ENCODE results near the gene KLF17. TPM values are rescaled to one million over a fixed set of nuclear protein-coding genes. Genes with fewer than 3 reads are reported as not detected.

The KLF17 gene, protein sequence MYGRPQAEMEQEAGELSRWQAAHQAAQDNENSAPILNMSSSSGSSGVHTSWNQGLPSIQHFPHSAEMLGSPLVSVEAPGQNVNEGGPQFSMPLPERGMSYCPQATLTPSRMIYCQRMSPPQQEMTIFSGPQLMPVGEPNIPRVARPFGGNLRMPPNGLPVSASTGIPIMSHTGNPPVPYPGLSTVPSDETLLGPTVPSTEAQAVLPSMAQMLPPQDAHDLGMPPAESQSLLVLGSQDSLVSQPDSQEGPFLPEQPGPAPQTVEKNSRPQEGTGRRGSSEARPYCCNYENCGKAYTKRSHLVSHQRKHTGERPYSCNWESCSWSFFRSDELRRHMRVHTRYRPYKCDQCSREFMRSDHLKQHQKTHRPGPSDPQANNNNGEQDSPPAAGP
- 0.23 TPM for total RNA-seq (ENCODE audit: unreplicated experiment)
- long read RNA-seq: 0 reads

- Mint-ChIP-seq H3K4me3 (ENCODE audit: unreplicated experiment) (no peak within 1 kb of the TSS), H3K27me3 (ENCODE audit: unreplicated experiment) (no peaks in the 10 kb centered on the region), H3K4me1 (ENCODE audit: unreplicated experiment) (peaks cover 19% of the 10 kb centered on the region), H3K36me3 (ENCODE audit: low read depth, unreplicated experiment) (no peaks in the 10 kb centered on the region), H3K27ac (ENCODE audit: unreplicated experiment) (no peak within 1 kb of the TSS), H3K9me3 (ENCODE audit: unreplicated experiment) (no peaks in the 10 kb centered on the region)
- DNase-seq (ENCODE audit: low spot score): no peak
- no peak for TF ChIP-seq CTCF (IDR thresholded peaks at IDR 0.05; ENCODE audit: unreplicated experiment)
These were observed at the start of gene KLF17 for GRCh38 chr1:44118682-44119081. Gene KLF17 (plus strand): TSS chr1:44118821. CDS start chr1:44118908, 87 bp downstream.

- Mint-ChIP-seq H3K27ac (ENCODE audit: unreplicated experiment) (no peak overlapping the region), H3K4me1 (ENCODE audit: unreplicated experiment) (peaks cover 12% of the 10 kb centered on the region), H3K36me3 (ENCODE audit: low read depth, unreplicated experiment) (no peaks in the 10 kb centered on the region), H3K9me3 (ENCODE audit: unreplicated experiment) (no peaks in the 10 kb centered on the region), H3K4me3 (ENCODE audit: unreplicated experiment) (no peak overlapping the region), H3K27me3 (ENCODE audit: unreplicated experiment) (peaks cover 3% of the 10 kb centered on the region)
- no peak for TF ChIP-seq CTCF (IDR thresholded peaks at IDR 0.05; ENCODE audit: unreplicated experiment)
- DNase-seq (ENCODE audit: low spot score): no peak
These were observed 47.2 kb upstream of the KLF17 start for GRCh38 chr1:44071461-44071860.

- TF ChIP-seq CTCF (IDR thresholded peaks at IDR 0.05; ENCODE audit: unreplicated experiment): no peak
- Mint-ChIP-seq H3K36me3 (ENCODE audit: low read depth, unreplicated experiment) (no peaks in the 10 kb centered on the region), H3K27me3 (ENCODE audit: unreplicated experiment) (peaks cover 3% of the 10 kb centered on the region), H3K4me3 (ENCODE audit: unreplicated experiment) (no peak overlapping the region), H3K4me1 (ENCODE audit: unreplicated experiment) (peaks cover 12% of the 10 kb centered on the region), H3K27ac (ENCODE audit: unreplicated experiment) (no peak overlapping the region), H3K9me3 (ENCODE audit: unreplicated experiment) (no peaks in the 10 kb centered on the region)
- no peak for DNase-seq (ENCODE audit: low spot score)
These were observed 46.4 kb upstream of the KLF17 start for GRCh38 chr1:44072204-44072603.

- no peaks in the 10 kb centered on the region for H3K36me3 Mint-ChIP-seq (ENCODE audit: low read depth, unreplicated experiment)
- H3K4me1 Mint-ChIP-seq (ENCODE audit: unreplicated experiment): peaks cover 12% of the 10 kb centered on the region
- no peaks in the 10 kb centered on the region for H3K9me3 Mint-ChIP-seq (ENCODE audit: unreplicated experiment)
- peaks cover 3% of the 10 kb centered on the region for H3K27me3 Mint-ChIP-seq (ENCODE audit: unreplicated experiment)
- no peak for DNase-seq (ENCODE audit: low spot score)
- no peak overlapping the region for H3K4me3 Mint-ChIP-seq (ENCODE audit: unreplicated experiment)
- no peak overlapping the region for H3K27ac Mint-ChIP-seq (ENCODE audit: unreplicated experiment)
- TF ChIP-seq CTCF (IDR thresholded peaks at IDR 0.05; ENCODE audit: unreplicated experiment): no peak
These were observed 45.8 kb upstream of the KLF17 start for GRCh38 chr1:44072821-44073220.

GRCh38 chr1:44073528-44073927 is 45.1 kb upstream of the KLF17 start:
- Mint-ChIP-seq H3K27me3 (ENCODE audit: unreplicated experiment) (peaks cover 3% of the 10 kb centered on the region), H3K4me3 (ENCODE audit: unreplicated experiment) (no peak overlapping the region), H3K36me3 (ENCODE audit: low read depth, unreplicated experiment) (no peaks in the 10 kb centered on the region), H3K4me1 (ENCODE audit: unreplicated experiment) (peaks cover 12% of the 10 kb centered on the region), H3K27ac (ENCODE audit: unreplicated experiment) (no peak overlapping the region), H3K9me3 (ENCODE audit: unreplicated experiment) (no peaks in the 10 kb centered on the region)
- no peak for DNase-seq (ENCODE audit: low spot score)
- TF ChIP-seq CTCF (IDR thresholded peaks at IDR 0.05; ENCODE audit: unreplicated experiment): no peak
